Endothelial cell of umbilical vein (primary cell): ENCODE measurements around the gene AUTS2. TPM values are rescaled to one million over a fixed set of nuclear protein-coding genes. Genes with fewer than 3 reads are reported as not detected.

Experiments
- BruUV-seq: library from RNA; stranded (reverse); fragments of 400-500 nt; replicated peaks from 2 replicates; lab custom pipeline; 2021; lab: Mats Ljungman, UMichigan
- CTCF ChIA-PET: fragments of 300-600, 350-600 bp; sonication (Branson Sonifier 250); formaldehyde crosslinking; loops from one replicate; lab custom pipeline; 2021; ENCODE audit warnings: antibody characterized with exemption, inconsistent platforms; lab: Charles Lee
- POLR2A ChIA-PET: fragments of 300-600, 350-600 bp; sonication (Branson Sonifier 250); formaldehyde crosslinking; loops from one replicate; lab custom pipeline; 2021; ENCODE audit warnings: antibody characterized with exemption, inconsistent platforms; lab: Charles Lee
- DNase-seq: peaks from one replicate; pipeline ENCODE4 v3.0.0-alpha.2; 2011; ENCODE audit warnings: low read depth, low spot score
- FAIRE-seq: peaks from 2 replicates; lab custom pipeline; 2011; peaks lifted over from hg19 to GRCh38; lab: Jason Lieb, UNC
- H2AFZ ChIP-seq: 2 replicates; pipeline ENCODE4 v1.6.0; 2012; ENCODE audit warnings: low read depth, low read length, control low read depth, inconsistent platforms
- H3K27ac ChIP-seq: 2 replicates; pipeline ENCODE4 v1.5.1; 2011; ENCODE audit warnings: low read depth, mild to moderate bottlenecking, control low read depth, low read length, moderate library complexity; ENCODE audit not compliant: insufficient read depth
- H3K27me3 ChIP-seq, 2 experiments: 2 replicates each; pipeline versions ENCODE4 v1.6.0 to v1.6.1; 2011; ENCODE audit warnings: low read length in 2 of 2, mixed read lengths in 1 of 2; ENCODE audit not compliant: control insufficient read depth in 2 of 2, insufficient read depth in 2 of 2
- H3K36me3 ChIP-seq, 2 experiments: 2 replicates in 1 of 2; 3 replicates in 1 of 2; pipeline ENCODE4 v1.5.1; 2011; ENCODE audit warnings: low read length in 2 of 2, mild to moderate bottlenecking in 1 of 2, moderate library complexity in 1 of 2; ENCODE audit not compliant: control insufficient read depth in 2 of 2, insufficient read depth in 2 of 2; ENCODE audit errors: extremely low read depth in 1 of 2
- H3K4me1 ChIP-seq: 3 replicates; pipeline ENCODE4 v1.5.1; 2011; ENCODE audit warnings: mild to moderate bottlenecking, low read length; ENCODE audit not compliant: control insufficient read depth, insufficient read depth; ENCODE audit errors: extremely low read depth
- H3K4me2 ChIP-seq: 2 replicates; pipeline ENCODE4 v1.6.1; 2011; ENCODE audit warnings: low read length, control low read depth, mixed read lengths; ENCODE audit not compliant: insufficient read depth
- H3K4me3 ChIP-seq, 3 experiments: fragments of 200-600 bp in 1 of 3; sonication (generic), shearing (Covaris generic) in 1 of 3; replicated peaks in 1 of 3; 2 replicates each; pipeline ENCODE4 v1.5.1; 2011 to 2016; ENCODE audit warnings: control low read depth in 3 of 3, low read length in 3 of 3, mild to moderate bottlenecking in 2 of 3, inconsistent platforms in 1 of 3, low read depth in 1 of 3, moderate library complexity in 1 of 3; ENCODE audit not compliant: insufficient read depth in 1 of 3
- H3K79me2 ChIP-seq: 2 replicates; pipeline ENCODE4 v1.6.0; 2012; ENCODE audit warnings: low read length, inconsistent platforms; ENCODE audit not compliant: control insufficient read depth, insufficient read depth
- H3K9ac ChIP-seq: replicated peaks from 2 replicates; pipeline ENCODE3; 2011; ENCODE audit warnings: low read length, control low read depth; ENCODE audit not compliant: insufficient read depth; ENCODE audit errors: extremely low read depth
- H3K9me1 ChIP-seq: replicated peaks from 3 replicates; pipeline ENCODE4 v1.6.0; 2011; ENCODE audit warnings: mild to moderate bottlenecking, low read length; ENCODE audit not compliant: control insufficient read depth, insufficient read depth; ENCODE audit errors: extremely low read depth
- H3K9me3 ChIP-seq: replicated peaks from 2 replicates; pipeline ENCODE4 v1.5.1; 2012; ENCODE audit warnings: low read length, inconsistent platforms; ENCODE audit not compliant: control insufficient read depth, insufficient read depth
- H4K20me1 ChIP-seq: replicated peaks from 2 replicates; pipeline ENCODE3; 2011; ENCODE audit warnings: mild to moderate bottlenecking, low read length; ENCODE audit not compliant: control insufficient read depth, insufficient read depth; ENCODE audit errors: extremely low read depth
- EZH2 ChIP-seq: IDR thresholded peaks from 2 replicates; pipeline ENCODE4 v1.6.1; 2012; ENCODE audit warnings: borderline replicate concordance, low read depth, mild to moderate bottlenecking, moderate library complexity, low read length, inconsistent platforms; ENCODE audit not compliant: severe bottlenecking
- FOS ChIP-seq: IDR thresholded peaks from 2 replicates; pipeline ENCODE4 v1.6.1; 2011; ENCODE audit warnings: mild to moderate bottlenecking, low read length, moderate library complexity, borderline replicate concordance; ENCODE audit not compliant: insufficient read depth
- GATA2 ChIP-seq: IDR thresholded peaks from 2 replicates; pipeline ENCODE4 v1.7.0; 2011; ENCODE audit warnings: low read depth, mild to moderate bottlenecking, moderate library complexity, mixed read lengths, low read length; ENCODE audit not compliant: insufficient read length, insufficient read depth
- JUN ChIP-seq: IDR thresholded peaks from 2 replicates; pipeline ENCODE4 v1.6.1; 2011; ENCODE audit warnings: borderline replicate concordance, low read depth; ENCODE audit not compliant: insufficient read length, insufficient read depth
- MYC ChIP-seq: IDR thresholded peaks from one replicate; pipeline ENCODE4 v1.6.1; 2011; ENCODE audit warnings: mild to moderate bottlenecking, low read depth, low read length
- POLR2A ChIP-seq: IDR thresholded peaks from 2 replicates; pipeline ENCODE4 v1.6.1; 2012; ENCODE audit warnings: low read depth, mild to moderate bottlenecking, control low read depth, low read length
- POLR2AphosphoS5 ChIP-seq: IDR thresholded peaks from 2 replicates; pipeline ENCODE4 v1.6.1; 2012; ENCODE audit warnings: low read depth, mild to moderate bottlenecking, control low read depth, low read length, moderate library complexity; ENCODE audit not compliant: insufficient read depth
- dilution Hi-C: fragments of 300-500 bp; cut with MboI; formaldehyde crosslinking; loops from one replicate; pipeline ENCODE4 v1.15.0; 2019; ENCODE audit warnings: low sequenced_read_pairs; ENCODE audit not compliant: extremely low pct_ligation_motif_present
- intact Hi-C: fragments of 100-400 bp; cut with micrococcal nuclease; formaldehyde crosslinking; loops from one replicate; pipeline ENCODE4 v1.10.0; 2022
- polyA plus RNA-seq, 4 experiments: library from polyadenylated mRNA; depleted of rRNA in 3 of 4; stranded (reverse) in 3 of 4; unstranded in 1 of 4; fragments of >200 nt; gene quantifications; 2 replicates each; pipeline versions ENCODE4 v1.2.1 to v1.2.3, GENCODE V29; 2011 to 2012; ENCODE audit warnings: missing spikeins in 1 of 4
- total RNA-seq: library from RNA; stranded (reverse); gene quantifications from 2 replicates; pipeline ENCODE4 v1.2.3, GENCODE V29; 2021
- TF ChIP-seq, protein P1 (sequence below), 2 donors: IDR thresholded peaks; 1 replicate in 1 of 2; 2 replicates in 1 of 2; pipeline ENCODE4 v1.5.1; 2011; ENCODE audit warnings: low read length in 2 of 2, mild to moderate bottlenecking in 2 of 2, moderate library complexity in 2 of 2, control low read depth in 1 of 2, inconsistent platforms in 1 of 2, low read depth in 1 of 2; ENCODE audit not compliant: insufficient read depth in 1 of 2; ENCODE audit errors: extremely low read depth in 1 of 2
- TF ChIP-seq, protein P2 (sequence below): IDR thresholded peaks from 2 replicates; pipeline ENCODE4 v1.6.1; 2011; ENCODE audit not compliant: insufficient read depth, insufficient read length

AUTS2 gene
- total and polyA plus RNA-seq, 2 donors (not counting 3 experiments of a cell fraction or from before 2014, with no cell fraction given), result 0.59 to 8.0 TPM

DNA sequence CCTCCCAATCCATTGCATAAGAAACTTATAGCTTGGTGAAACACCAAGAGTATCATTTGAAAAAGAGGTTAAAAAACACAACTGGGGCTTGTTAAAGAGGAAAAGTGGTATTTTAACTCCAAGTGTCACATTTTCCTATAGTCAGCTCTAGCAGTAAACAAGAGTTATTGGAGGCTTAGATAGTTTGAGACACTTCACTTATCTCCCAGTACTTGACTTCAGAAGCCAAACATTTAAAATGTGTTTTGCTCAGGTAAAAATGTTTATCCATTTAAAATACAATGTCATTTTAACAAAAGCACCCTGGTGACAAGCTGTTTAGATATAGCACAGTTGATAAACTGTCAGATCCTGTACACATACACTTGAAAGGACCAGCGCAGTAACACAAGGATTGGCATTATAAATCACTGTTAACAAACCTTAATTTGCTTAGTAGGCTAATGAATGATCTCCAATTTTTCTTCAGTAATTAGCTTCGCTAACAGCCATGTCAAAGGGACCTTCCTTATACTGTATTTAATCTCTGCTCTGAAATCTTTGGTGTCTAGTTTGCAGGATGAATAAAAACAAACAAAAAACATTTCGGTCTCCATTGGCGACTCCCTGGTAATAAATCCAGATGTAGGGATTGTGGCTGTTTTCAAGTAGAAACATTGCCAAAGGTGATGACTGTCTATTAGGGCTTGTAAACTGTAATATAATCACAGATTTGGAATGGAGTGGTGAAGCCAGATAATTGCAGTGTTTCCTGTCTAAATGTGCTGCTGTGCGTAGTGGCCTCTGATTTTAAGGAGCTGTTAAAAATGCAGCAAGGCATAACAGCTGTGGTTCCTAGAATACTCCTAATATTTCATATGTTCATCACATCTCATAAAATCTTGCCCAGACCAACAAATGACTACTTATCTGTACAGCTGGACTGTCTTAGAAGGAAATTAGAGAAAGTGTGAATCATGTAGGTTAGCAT, 545.1 kb downstream of the AUTS2 start:
- intact Hi-C loops (no loop called here), dilution Hi-C loops (no loop called here)
- POLR2A ChIA-PET, result no interaction called here
- Histone ChIP-seq H3K36me3 (no peaks in the 10 kb centered on the region), H2AFZ (no peak overlapping the region), H3K4me3 (no peak overlapping the region), H3K9me3 (no peaks in the 10 kb centered on the region), H3K27ac (no peak overlapping the region), H3K9ac (no peak overlapping the region), H3K9me1 (no peaks in the 10 kb centered on the region), H3K79me2 (no peaks in the 10 kb centered on the region), H3K4me1 (no peaks in the 10 kb centered on the region), H3K4me2 (no peak overlapping the region), H3K27me3 (no peaks in the 10 kb centered on the region), H4K20me1 (no peaks in the 10 kb centered on the region)
- no peak for DNase-seq
- FAIRE-seq, result no peak
- CTCF ChIA-PET, result no interaction called here
- TF ChIP-seq EZH2 (no peak), JUN (no peak), GATA2 (no peak), FOS (no peak), MYC (no peak), POLR2AphosphoS5 (no peak), POLR2A (no peak)
- TF ChIP-seq, protein P1, sequence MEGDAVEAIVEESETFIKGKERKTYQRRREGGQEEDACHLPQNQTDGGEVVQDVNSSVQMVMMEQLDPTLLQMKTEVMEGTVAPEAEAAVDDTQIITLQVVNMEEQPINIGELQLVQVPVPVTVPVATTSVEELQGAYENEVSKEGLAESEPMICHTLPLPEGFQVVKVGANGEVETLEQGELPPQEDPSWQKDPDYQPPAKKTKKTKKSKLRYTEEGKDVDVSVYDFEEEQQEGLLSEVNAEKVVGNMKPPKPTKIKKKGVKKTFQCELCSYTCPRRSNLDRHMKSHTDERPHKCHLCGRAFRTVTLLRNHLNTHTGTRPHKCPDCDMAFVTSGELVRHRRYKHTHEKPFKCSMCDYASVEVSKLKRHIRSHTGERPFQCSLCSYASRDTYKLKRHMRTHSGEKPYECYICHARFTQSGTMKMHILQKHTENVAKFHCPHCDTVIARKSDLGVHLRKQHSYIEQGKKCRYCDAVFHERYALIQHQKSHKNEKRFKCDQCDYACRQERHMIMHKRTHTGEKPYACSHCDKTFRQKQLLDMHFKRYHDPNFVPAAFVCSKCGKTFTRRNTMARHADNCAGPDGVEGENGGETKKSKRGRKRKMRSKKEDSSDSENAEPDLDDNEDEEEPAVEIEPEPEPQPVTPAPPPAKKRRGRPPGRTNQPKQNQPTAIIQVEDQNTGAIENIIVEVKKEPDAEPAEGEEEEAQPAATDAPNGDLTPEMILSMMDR (IDR thresholded peaks at IDR 0.05; ENCODE audit: extremely low read depth in 1 of 2, insufficient read depth in 1 of 2, low read depth in 1 of 2, low read length in 2 of 2), result no peak
- TF ChIP-seq, protein P2, sequence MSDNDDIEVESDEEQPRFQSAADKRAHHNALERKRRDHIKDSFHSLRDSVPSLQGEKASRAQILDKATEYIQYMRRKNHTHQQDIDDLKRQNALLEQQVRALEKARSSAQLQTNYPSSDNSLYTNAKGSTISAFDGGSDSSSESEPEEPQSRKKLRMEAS, result no peak
- no TSS peak for BruUV-seq
